ENCODE results near the gene C5. TPM values are rescaled to one million over a fixed set of nuclear protein-coding genes. Genes with fewer than 3 reads are reported as not detected.

Gene C5
- total and polyA plus RNA-seq, 12 donors, result 1.4 to 7.9 (median 3.0) TPM

DNA sequence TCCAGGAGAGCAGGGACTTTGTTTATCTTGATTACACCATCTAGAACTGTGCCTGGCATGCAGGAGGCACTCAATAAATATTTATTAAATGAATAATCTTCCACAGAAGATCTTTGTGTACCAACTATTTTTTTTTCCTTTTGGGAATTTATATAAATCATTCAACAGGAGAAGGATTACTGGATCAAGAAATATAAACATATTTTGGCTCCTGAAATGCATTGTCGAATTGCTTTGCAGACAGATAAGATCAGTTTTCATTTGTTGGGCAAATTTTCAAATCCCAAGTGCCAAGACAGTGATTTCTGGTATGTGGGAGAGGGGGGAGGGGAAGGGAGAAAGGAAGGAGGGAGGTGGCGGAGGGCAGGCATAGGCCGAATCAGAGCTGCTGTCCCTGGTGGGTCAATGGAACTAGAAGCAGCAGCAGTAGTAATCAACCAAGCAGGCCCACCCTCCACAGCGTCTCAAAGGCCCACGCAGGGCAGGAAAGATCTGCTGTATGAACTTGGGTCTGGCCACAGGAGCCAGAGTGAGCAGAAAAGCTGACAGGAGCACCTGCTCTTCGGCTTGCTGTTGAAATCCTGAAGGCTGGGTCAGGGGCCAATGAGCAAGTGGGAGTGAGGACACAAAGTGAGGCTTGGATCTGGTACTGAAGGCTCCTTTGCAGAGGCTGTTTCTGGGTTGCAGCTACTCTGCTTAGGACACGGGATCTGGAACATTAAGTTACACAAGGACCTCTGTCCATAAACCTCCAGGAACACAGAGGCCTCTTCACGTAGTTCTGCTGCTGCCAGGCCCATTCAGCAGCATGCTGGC lies 107.7 kb downstream of the C5 start:
- Histone ChIP-seq H3K4me3 (no peak overlapping the region), H3K27ac (peak overlapping the region in 4 of 5 donors; percentile 47 to 87 (median 74)), H3K36me3 (replicated peaks in 1 of 2) (no peaks in the 10 kb centered on the region), H3K9me3 (replicated peaks in 1 of 3) (no peaks in the 10 kb centered on the region), H3K27me3 (no peaks in the 10 kb centered on the region), H3K4me1 (replicated peaks in 1 of 2) (peaks cover 10 to 24% of the 10 kb centered on the region in 2 donors)
- TF ChIP-seq POLR2A (IDR thresholded peaks at IDR 0.05), result no peak
- TF ChIP-seq, protein P1, sequence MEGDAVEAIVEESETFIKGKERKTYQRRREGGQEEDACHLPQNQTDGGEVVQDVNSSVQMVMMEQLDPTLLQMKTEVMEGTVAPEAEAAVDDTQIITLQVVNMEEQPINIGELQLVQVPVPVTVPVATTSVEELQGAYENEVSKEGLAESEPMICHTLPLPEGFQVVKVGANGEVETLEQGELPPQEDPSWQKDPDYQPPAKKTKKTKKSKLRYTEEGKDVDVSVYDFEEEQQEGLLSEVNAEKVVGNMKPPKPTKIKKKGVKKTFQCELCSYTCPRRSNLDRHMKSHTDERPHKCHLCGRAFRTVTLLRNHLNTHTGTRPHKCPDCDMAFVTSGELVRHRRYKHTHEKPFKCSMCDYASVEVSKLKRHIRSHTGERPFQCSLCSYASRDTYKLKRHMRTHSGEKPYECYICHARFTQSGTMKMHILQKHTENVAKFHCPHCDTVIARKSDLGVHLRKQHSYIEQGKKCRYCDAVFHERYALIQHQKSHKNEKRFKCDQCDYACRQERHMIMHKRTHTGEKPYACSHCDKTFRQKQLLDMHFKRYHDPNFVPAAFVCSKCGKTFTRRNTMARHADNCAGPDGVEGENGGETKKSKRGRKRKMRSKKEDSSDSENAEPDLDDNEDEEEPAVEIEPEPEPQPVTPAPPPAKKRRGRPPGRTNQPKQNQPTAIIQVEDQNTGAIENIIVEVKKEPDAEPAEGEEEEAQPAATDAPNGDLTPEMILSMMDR (IDR thresholded peaks at IDR 0.05), result no peak
- intact Hi-C loops (cut with DNase I), result loop anchor here in 1 of 2 donors (5.0 kb wide), 1 partner anchor 45 kb away; no protein-coding TSS in a partner anchor
- DNase-seq, result peak in 5 of 7 donors; percentile 52 to 81 (median 66)
- WGBS, 4 donors, result 36 to 47% (median 40%) methylated on average over 8 of the region's 8 CpGs

DNA sequence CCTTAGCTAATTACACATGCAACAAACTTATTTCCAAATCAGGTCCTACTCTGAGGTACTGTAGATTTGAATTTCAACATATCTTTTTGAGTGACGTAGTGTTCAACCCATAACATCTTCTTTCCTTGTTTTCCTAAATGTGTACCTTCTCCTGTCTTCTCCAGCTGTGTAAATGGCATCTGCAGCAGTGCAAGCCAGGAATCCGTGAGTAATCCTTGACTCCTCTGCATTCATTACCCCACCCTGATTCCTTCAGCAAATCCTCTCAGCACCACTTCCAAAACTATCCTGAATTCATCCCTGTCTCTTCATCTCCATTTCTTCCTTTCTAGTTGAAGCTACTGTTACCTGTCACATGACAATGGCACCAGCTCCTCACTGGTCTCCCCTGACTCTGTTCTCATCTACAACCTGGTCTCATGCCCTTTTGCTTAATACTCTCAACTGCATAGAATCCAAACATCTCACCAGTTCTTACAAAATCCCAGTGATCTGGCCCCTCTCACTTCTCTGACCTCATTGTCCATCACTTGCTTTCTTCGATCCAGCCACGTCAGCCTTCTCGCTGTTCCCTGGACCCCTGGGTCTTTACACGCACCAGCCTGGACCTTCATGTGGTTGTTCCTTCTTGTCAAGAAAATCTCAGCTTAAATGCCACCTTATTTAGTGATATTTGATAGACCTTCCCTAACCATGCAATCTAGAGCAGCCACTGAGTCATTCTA lies 108.9 kb downstream of the C5 start:
- H3K9me3 ChIP-seq (replicated peaks in 1 of 3), result no peaks in the 10 kb centered on the region
- no peak overlapping the region for H3K4me3 ChIP-seq
- WGBS, 4 donors, result 81 to 87% (median 83%) methylated on average over 6 of the region's 6 CpGs
- no peaks in the 10 kb centered on the region for H3K36me3 ChIP-seq (replicated peaks in 1 of 2)
- DNase-seq, result no peak
- H3K4me1 ChIP-seq (replicated peaks in 1 of 2), result peaks cover 12 to 34% of the 10 kb centered on the region in 2 donors
- H3K27ac ChIP-seq, result peak overlapping the region in 1 of 5 donors; percentile 0
- intact Hi-C loops (cut with DNase I), result loop anchor here in 1 of 2 donors (5.0 kb wide), 1 partner anchor 46 kb away; no protein-coding TSS in a partner anchor
- no peaks in the 10 kb centered on the region for H3K27me3 ChIP-seq
- TF ChIP-seq, protein P1 (IDR thresholded peaks at IDR 0.05), result no peak
- no peak for TF ChIP-seq POLR2A (IDR thresholded peaks at IDR 0.05)

DNA sequence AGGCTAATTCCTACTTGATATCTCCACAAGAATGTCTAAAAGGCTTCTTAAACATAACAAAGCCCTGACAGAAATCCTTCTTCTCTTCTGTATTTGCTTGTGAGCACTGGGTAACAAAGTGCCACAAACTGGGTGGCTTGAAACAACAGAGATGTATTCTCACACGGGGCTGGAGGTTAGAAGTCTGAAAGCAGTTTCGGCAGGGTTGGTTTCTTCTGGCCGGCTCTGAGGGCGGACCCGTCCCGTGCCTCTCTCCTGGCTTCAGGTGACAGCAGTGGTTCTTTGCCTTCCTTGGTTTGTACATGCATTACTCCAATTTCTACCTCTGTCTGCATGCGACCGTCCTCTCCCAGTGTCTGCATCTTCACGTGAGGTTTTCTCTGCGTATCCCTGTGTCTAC lies 109.5 kb downstream of the C5 start:
- Histone ChIP-seq H3K36me3 (replicated peaks in 1 of 2) (no peaks in the 10 kb centered on the region), H3K4me1 (replicated peaks in 1 of 2) (peaks cover 18 to 40% of the 10 kb centered on the region in 2 donors), H3K27ac (no peak overlapping the region), H3K9me3 (replicated peaks in 1 of 3) (no peaks in the 10 kb centered on the region), H3K4me3 (no peak overlapping the region), H3K27me3 (no peaks in the 10 kb centered on the region)
- intact Hi-C loops (cut with DNase I), result loop anchor here in 1 of 2 donors (5.0 kb wide), 1 partner anchor 47 kb away; no protein-coding TSS in a partner anchor
- 90 to 96% (median 93%) methylated on average over 10 of the region's 10 CpGs for WGBS, 4 donors
- DNase-seq, result no peak
- no peak for TF ChIP-seq POLR2A (IDR thresholded peaks at IDR 0.05)
- TF ChIP-seq, protein P1 (IDR thresholded peaks at IDR 0.05), result no peak

DNA sequence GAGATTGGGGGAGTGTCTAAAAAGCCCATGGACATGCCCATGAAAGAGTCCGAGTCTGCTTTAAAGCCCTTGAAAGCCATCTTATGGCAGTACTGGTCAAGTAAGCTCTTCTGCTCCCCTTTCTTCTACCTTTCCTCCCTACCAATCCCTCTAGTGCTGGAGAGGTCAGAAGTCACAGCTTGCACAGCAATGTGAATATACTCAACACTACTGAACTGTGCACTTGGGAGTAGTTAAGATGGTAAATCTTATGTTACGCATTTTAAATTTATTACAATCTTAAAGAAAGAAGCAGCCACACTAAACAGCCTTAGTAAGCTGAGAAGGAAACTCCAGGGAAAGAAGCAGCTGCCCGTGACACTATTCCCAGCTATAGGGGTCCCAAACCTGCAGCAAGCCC lies 111.2 kb downstream of the C5 start:
- TF ChIP-seq, protein P1 (IDR thresholded peaks at IDR 0.05), result no peak
- TF ChIP-seq POLR2A (IDR thresholded peaks at IDR 0.05), result no peak
- 91 to 94% (median 92%) methylated on average over 3 of the region's 3 CpGs for WGBS, 4 donors
- intact Hi-C loops (cut with DNase I), result loop anchor here in 1 of 2 donors (5.0 to 10.0 kb wide), 2 partner anchors 67 to 184 kb away; no protein-coding TSS in a partner anchor
- H3K36me3 ChIP-seq (replicated peaks in 1 of 2), result no peaks in the 10 kb centered on the region
- no peak for DNase-seq
- no peak overlapping the region for H3K27ac ChIP-seq
- H3K27me3 ChIP-seq, result no peaks in the 10 kb centered on the region
- H3K4me1 ChIP-seq (replicated peaks in 1 of 2), result peaks cover 26 to 57% of the 10 kb centered on the region in 2 donors
- no peak overlapping the region for H3K4me3 ChIP-seq
- H3K9me3 ChIP-seq (replicated peaks in 1 of 3), result no peaks in the 10 kb centered on the region

Measured in adrenal gland (tissue), 12 donors.